Fibroblast of skin of abdomen (primary cell): ENCODE results near the gene VAMP8.
A peak's percentile ranks its signal among the peaks of the same experiment; 100 is the strongest.
"Not testable (repeated sequence)": the region's sequence is repeated elsewhere in the genome, so short reads cannot be mapped to it uniquely, and the experiment has no call there.

Experiments
- DNase-seq: peaks from one replicate; pipeline ENCODE4 v3.0.0-alpha.2; 2013

The VAMP8 gene

DNA sequence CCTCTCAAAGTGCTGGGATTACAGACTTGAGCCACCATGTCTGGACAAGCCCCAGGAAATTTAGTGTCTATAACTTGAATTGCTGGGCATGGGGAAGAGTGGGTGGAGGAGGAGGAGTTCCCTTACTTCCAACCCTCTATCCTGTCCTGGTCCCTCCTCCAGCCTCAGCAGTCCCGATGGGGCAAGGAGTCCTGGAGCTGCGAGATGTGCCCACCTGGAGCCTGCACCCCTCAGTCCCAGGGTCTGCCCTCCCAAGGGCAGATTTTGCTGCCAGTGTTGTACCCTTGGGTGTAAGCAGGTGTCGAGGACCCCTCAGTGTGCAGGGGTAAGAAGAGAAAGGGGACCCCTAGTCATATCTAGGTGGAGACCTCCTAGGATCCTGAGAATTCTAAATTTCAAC lies 2.8 kb downstream of the VAMP8 start:
- DNase-seq: no peak

DNA sequence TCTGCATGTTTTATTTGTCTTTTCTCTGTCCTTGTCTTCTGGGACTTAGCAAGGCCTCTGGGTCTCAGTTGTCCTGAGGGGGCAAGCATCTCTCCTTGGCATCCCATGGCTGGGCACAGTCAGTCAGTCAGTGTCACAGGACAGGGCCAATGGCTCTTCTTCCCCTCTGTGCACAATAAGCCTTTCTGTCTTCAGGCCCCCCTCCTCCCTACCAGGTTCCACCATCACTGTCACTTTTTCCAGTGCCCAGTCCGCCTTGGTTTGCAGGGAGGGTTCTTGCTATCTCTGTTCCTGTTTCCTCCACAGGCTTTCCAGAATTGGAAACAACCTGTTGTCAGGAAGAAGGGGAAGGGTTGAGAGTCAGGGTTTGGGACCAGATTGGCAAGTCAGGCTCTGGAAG lies 5.1 kb downstream of the VAMP8 start:
- DNase-seq: no peak

DNA sequence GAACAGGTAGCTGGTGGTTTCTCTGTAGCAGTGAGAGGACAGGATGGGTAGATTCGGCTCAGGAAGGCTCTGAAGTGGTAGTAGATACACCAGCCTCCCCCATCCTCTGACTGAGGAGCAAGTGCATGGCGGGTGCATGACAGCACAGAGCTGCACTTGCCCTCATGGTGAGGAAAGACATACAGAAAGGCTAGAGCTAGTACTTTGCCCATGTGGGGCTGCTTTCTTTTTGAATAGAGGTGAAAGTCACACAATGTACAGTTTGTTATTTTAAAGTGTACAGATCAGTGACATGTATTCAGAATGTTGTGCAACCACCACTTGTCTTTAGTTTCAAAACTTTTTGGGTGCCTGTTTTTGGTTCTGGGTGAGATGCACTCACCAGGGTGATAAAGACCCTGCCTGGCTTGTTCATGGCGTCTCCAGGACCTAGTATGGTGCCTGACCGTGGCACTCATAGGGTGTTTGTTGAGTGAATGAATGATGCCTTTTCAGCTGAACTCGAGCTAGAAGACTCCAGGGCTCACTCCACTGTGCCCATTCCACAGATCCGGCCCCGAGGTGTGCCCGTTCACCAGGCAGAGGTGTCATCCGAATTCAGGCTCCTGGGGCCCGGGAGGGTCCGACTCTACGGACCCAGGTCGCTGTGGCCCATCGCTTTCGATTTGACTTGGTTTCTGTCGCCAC lies 6.4 kb downstream of the VAMP8 start:
- DNase-seq: no peak

DNA sequence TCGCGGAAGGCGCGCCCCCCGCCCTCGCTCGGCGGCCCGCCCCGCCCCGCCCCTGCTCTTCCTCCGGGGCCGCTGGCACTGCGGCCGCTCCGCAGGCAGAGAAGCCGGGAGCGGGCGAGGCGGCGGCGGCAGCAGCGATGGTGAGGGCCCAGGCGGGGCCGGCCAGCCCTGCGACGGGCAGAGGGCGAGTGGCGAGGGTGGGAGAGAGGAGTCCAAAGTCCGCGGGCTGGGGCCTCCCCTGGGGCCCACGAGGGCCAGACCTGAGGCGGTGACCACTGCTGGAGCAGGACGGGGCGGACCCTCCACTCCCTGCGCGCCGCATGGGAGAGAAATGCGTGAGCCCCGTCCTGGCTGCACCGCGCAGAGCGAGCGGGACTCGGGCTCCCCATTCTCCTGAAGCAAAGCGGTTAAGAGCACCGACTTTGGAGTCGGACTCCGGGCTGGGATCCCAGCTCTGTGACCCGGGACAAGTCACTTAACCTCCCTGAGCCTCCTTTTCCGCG lies 7.0 kb downstream of the VAMP8 start, which contains the start of gene VAMP5:
VAMP5 (plus strand) TSS at position 78 of the 503 bp plus-strand sequence; CDS start at position 138, 60 bp downstream.
- DNase-seq: peak; percentile 12

DNA sequence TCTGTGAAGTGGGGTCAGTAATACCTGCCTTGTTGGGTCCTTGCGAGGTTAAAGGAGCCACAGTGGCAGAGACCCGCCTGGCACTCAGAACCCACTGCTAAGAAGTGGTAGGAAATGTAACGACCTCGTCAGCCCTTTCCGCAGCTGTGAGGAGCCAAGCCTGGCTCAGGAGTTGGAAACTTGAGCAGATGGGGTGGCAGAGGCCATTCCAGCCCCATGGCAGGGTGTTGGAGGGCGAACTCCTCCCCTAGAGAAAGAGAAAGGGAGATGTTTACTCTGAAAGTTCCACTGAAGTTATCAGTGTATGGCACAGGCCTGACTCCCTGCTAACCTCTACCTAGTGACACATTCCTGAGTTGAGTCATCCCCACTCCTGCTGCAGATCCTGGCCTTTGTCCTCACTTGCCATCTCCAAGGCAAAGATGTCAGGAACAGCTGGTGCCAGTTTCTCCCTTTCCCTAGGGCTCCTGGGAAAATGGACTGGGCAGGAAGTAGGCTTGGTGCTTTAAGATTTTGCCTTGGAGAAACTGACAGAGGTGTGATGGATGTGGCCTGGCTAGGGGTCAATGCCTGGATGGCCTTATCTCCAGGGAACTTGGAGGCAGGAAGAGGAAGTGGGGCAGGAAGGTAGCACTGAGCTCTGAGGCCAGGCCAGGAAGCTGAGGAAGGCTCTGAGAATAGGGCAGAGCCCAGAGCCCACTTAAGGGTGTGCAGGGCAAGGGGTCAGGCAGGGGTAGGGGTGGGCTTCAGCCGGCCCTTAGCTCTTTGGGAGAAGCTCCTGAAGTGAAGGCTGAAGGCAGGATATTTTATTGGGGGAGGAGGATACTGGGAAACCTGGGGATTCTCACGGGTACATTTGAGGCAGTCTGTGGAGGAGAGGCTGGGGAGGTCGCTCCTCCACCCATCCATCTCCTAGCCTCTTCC lies 7.7 kb downstream of the VAMP8 start:
- peak; percentile 57 for DNase-seq

- peak; percentile 76 for DNase-seq
Observed at GRCh38 chr2:85585781-85586105, 8.4 kb downstream of the VAMP8 start.

- no peak for DNase-seq
Observed at GRCh38 chr2:85588236-85588635, 10.8 kb downstream of the VAMP8 start.

- no peak for DNase-seq
Observed at GRCh38 chr2:85588645-85589044, 11.3 kb downstream of the VAMP8 start.

DNA sequence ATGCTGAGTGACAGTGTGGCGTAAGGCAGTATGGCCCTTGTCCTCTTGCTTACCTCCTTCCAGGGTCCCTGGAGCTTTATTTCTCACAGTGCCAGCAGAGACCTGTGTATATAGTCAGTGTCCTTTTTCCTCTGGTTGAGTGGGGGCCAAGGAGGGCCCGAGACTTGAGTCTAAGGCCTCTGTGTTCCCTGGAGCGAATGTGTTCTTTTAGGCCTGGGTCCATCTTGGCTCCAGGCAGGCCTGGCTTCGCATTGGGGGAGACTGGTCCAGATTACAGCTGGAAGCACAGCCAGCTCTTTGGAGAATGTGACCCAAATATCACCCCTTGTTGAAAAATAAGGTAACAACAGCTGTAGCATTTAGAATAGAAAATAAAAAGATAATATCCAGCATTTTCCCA lies 11.8 kb downstream of the VAMP8 start:
- no peak for DNase-seq

GRCh38 chr2:85589982-85590791 lies 12.8 kb downstream of the VAMP8 start:
- DNase-seq: peak; percentile 93

GRCh38 chr2:85590950-85591349 lies 13.6 kb downstream of the VAMP8 start:
- DNase-seq: no peak

DNA sequence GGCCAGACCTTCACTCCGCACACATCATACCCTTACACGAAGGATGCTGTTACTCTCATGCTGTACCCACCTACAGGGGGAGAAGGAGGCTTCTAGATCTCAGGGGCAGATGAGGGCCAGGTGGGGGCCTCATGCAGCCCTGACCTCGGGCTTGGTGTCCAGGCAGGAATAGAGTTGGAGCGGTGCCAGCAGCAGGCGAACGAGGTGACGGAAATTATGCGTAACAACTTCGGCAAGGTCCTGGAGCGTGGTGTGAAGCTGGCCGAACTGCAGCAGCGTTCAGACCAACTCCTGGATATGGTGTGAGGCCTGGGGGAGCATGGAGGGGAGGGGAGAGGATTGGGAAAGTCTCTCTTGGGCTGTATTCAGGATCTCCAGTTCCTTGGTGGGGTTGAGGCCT lies 14.2 kb downstream of the VAMP8 start:
- DNase-seq: no peak

DNA sequence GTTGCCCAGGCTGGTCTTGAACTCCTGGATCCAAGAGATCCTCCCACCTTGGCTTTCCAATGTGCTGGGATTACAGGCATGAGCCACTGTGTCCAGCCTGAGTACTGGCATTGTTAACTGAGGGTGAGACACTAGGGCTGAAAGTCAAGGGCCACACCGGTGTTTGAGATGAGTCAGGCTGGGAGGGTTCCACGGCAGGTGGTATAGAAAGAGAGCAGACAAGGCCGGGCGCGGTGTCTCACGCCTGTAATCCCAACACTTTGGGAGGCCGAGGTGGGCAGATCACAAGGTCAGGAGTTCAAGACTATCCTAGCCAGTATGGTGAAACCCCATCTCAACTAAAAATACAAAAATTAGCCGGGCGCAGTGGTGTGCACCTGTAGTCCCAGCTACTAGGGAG lies 14.9 kb downstream of the VAMP8 start:
- not testable (repeated sequence) for DNase-seq

DNA sequence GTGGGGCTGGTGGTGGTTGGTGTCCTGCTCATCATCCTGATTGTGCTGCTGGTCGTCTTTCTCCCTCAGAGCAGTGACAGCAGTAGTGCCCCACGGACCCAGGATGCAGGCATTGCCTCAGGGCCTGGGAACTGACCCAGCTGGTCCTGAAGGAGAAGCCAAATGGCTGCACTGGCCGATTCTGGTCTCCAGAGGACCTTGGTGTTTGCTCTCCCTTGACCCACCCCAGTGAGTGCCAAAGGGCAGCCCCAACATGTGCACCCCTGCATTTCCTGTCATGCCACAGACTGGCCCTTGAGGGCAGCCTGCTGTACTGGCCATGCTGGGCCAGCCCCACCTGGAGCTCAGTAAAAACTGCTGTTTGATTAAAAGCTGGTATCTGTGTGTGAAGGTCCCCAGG lies 15.6 kb downstream of the VAMP8 start:
- DNase-seq: no peak

GRCh38 chr2:85594715-85595300 lies 17.4 kb downstream of the VAMP8 start:
- DNase-seq: no peak

DNA sequence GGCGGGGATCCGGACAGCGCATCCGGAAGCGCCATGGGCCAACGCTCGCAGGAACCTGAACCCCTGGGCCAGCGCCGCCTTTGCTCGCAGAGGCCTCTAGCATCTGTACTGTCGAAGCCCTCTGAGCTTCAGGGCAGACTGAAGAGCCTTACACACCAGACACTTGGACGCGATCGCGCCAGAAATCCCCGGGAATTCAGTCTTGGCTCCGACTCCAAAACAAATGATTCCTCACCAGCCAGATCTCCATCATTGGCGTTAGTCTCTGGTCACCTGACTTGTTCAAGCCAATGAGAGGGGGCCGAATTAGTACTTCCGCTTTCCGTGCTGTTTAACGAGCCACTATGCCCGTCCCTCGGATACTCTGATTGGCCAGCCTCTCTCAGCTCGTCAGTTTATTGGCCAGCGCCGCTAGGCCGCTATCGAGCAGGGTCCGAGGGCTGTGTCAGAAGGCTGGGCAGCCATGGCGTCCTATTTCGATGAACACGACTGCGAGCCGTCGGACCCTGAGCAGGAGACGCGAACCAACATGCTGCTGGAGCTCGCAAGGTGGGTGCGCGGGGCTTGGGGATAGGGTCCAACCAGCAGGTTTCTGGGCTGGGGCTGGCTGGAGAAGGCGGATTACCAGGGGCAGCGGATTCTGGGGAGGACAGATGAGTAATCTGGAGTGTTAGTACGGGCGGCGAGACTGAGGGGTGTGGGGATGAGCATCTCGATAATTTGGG lies 18.1 kb downstream of the VAMP8 start, which contains the start of gene RNF181:
RNF181 (plus strand) TSS at position 445 of the 725 bp plus-strand sequence; CDS start at position 464, 19 bp downstream.
- DNase-seq: peak; percentile 99

DNA sequence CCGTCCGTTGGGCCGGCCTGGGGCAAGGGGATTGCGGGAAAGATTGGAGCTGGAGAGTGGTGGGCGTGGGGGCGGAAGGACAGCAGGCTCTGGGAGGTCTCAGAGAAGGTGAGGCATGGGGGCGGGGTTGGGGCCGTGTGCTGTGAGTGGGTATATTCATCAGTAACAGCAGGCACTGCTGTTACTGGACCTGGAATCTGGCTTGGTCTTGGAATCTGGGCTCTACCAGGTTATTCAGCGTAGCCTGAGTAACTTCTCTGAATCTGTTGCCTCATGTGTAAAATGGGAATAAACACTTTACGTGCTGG lies 18.6 kb downstream of the VAMP8 start:
- no peak for DNase-seq

GRCh38 chr2:85596486-85597143 lies 19.2 kb downstream of the VAMP8 start:
- DNase-seq: no peak

GRCh38 chr2:85597241-85597640 lies 19.9 kb downstream of the VAMP8 start:
- no peak for DNase-seq

DNA sequence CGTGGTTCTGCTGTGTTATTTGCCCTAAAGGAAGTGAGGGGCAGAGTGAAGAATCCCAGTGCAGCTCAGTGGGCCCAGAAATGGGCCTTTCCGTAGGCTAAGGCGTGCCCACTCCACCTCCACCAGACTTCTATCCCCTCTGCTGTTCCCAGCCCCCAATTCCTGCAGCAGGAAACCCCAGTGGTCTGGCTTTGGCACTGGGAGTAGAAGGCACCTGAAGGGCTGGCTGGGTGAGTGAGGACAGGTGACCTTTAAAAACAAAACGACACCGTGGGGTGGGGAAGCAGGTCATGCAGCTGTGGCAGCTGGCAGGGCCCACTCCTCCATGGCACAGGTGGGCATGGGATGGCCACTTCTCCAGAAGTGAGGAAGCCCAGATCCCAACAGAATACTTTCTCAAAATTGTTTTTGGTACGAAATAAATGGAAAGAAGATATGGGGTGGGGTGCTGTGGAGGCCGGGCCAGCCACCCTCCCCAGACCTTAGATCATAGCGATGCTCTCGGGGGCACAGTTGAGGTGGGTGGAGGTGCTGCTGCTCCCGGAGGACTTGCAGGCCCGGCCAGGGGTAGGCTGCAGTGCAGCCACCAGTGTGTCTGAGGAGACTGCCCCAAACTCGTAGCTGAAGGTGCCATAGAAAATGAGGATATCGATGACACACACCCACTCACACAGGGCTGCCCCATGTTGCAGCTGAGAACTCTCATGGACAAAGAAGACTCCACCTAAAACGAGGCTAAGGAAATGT lies 21.4 kb downstream of the VAMP8 start:
- DNase-seq: no peak
